Cardiac septum (tissue), 1 donor: ENCODE results near the gene RAB38. TPM values are rescaled to one million over a fixed set of nuclear protein-coding genes. Genes with fewer than 3 reads are reported as not detected.

Experiments used
- DNase-seq: peaks from one replicate; pipeline ENCODE4 v3.0.0-alpha.2; 2020; ENCODE audit warnings: low spot score
- intact Hi-C: fragments of 100-400 bp; cut with DNase I; formaldehyde crosslinking; loops from one replicate; pipeline ENCODE4 v1.14.0; 2022
- long read RNA-seq: library from polyadenylated mRNA; unstranded; transcript quantifications from one replicate; pipeline ENCODE4 v2.0.0, GENCODE V29; 2021
- total RNA-seq: library from RNA; stranded (reverse); fragmentation: NEBNext Ultra II Directional; extraction: Animal tissue kit (Norgen Biotek cat#: 25700); gene quantifications from one replicate; pipeline ENCODE4 v1.2.1, GENCODE V29; 2021
- donor health status: DM: no; HTN: no; CAD: no.

Gene RAB38
- 0.22 TPM for total RNA-seq
- long read RNA-seq: 0 reads

- intact Hi-C loops: no loop called here
- DNase-seq: peak; percentile 78
Observed at GRCh38 chr11:88174709-88175568, at the start of gene RAB38. RAB38 (minus strand) TSS chr11:88175443; CDS start chr11:88175384, 59 bp downstream.

- intact Hi-C loops: no loop called here
- no peak for DNase-seq
Observed at GRCh38 chr11:88213406-88213805, 38.2 kb upstream of the RAB38 start.

GRCh38 chr11:88212300-88212699 is 37.1 kb upstream of the RAB38 start:
- intact Hi-C loops: no loop called here
- no peak for DNase-seq

- intact Hi-C loops: no loop called here
- no peak for DNase-seq
Observed at GRCh38 chr11:88208745-88209144, 33.5 kb upstream of the RAB38 start.

- intact Hi-C loops: no loop called here
Observed at GRCh38 chr11:88206751-88207150, 31.5 kb upstream of the RAB38 start.

GRCh38 chr11:88204353-88204752 is 29.1 kb upstream of the RAB38 start:
- no peak for DNase-seq
- intact Hi-C loops: no loop called here

More at GRCh38 chr11:88206751-88207150, 31.5 kb upstream of the RAB38 start:
- no peak for DNase-seq

- intact Hi-C loops: no loop called here
- DNase-seq: no peak
Observed at GRCh38 chr11:88203604-88204003, 28.4 kb upstream of the RAB38 start.

- DNase-seq: no peak
- intact Hi-C loops: no loop called here
Observed at GRCh38 chr11:88202498-88202897, 27.3 kb upstream of the RAB38 start.

- intact Hi-C loops: no loop called here
- DNase-seq: no peak
Observed at GRCh38 chr11:88196393-88196792, 21.1 kb upstream of the RAB38 start.

- no peak for DNase-seq
- intact Hi-C loops: no loop called here
Observed at GRCh38 chr11:88195908-88196307, 20.7 kb upstream of the RAB38 start.

GRCh38 chr11:88194990-88195389 is 19.7 kb upstream of the RAB38 start:
- DNase-seq: no peak
- intact Hi-C loops: no loop called here

GRCh38 chr11:88193278-88193677 is 18.0 kb upstream of the RAB38 start:
- intact Hi-C loops: no loop called here
- DNase-seq: no peak

GRCh38 chr11:88188932-88189253 is 13.7 kb upstream of the RAB38 start:
- intact Hi-C loops: no loop called here

GRCh38 chr11:88188251-88188931 is 13.1 kb upstream of the RAB38 start:
- no peak for DNase-seq
- intact Hi-C loops: no loop called here

More at GRCh38 chr11:88188932-88189253, 13.7 kb upstream of the RAB38 start:
- no peak for DNase-seq

GRCh38 chr11:88183233-88183632 is 8.0 kb upstream of the RAB38 start:
- DNase-seq: no peak
- intact Hi-C loops: no loop called here

- no peak for DNase-seq
- intact Hi-C loops: no loop called here
Observed at GRCh38 chr11:88181776-88182175, 6.5 kb upstream of the RAB38 start.

- intact Hi-C loops: no loop called here
Observed at GRCh38 chr11:88179971-88180629, 4.9 kb upstream of the RAB38 start.

GRCh38 chr11:88179141-88179540 is 3.9 kb upstream of the RAB38 start:
- intact Hi-C loops: no loop called here
- DNase-seq: no peak

More at GRCh38 chr11:88179971-88180629, 4.9 kb upstream of the RAB38 start:
- DNase-seq: no peak

- intact Hi-C loops: no loop called here
- no peak for DNase-seq
Observed at GRCh38 chr11:88178191-88178590, 2.9 kb upstream of the RAB38 start.

- DNase-seq: no peak
- intact Hi-C loops: no loop called here
Observed at GRCh38 chr11:88175569-88176075, 379 bp upstream of the RAB38 start.
